H1 (cell line): ENCODE measurements around the gene AMBP. TPM values are rescaled to one million over a fixed set of nuclear protein-coding genes. Genes with fewer than 3 reads are reported as not detected.

Source experiments
- EZH2 ChIP-seq: fragments of 200-600 bp; sonication (generic); IDR thresholded peaks from 2 replicates; pipeline ENCODE4 v1.7.1; 2012; ENCODE audit warnings: low read depth, mild to moderate bottlenecking, moderate library complexity, low read length, inconsistent platforms; ENCODE audit not compliant: severe bottlenecking
- HDAC2 ChIP-seq, 2 experiments: fragments of 300-600 bp in 1 of 2; sonication (generic) in 1 of 2; IDR thresholded peaks; 2 replicates each; pipeline ENCODE4 v1.6.1; 2011 to 2012; ENCODE audit warnings: low read depth in 2 of 2, low read length in 2 of 2, mild to moderate bottlenecking in 2 of 2, moderate library complexity in 2 of 2, borderline replicate concordance in 1 of 2, inconsistent platforms in 1 of 2
- RFX5 ChIP-seq: IDR thresholded peaks from 2 replicates; pipeline ENCODE4 v1.6.1; 2011; ENCODE audit warnings: low read depth, low read length, improper control_type of control experiment, borderline replicate concordance
- SIN3A ChIP-seq, 2 experiments: IDR thresholded peaks in 1 of 2; conservative IDR thresholded peaks in 1 of 2; 2 replicates each; pipeline ENCODE4 v1.6.1; 2011 to 2012; ENCODE audit warnings: low read length in 2 of 2, improper control_type of control experiment in 1 of 2, low read depth in 1 of 2, mild to moderate bottlenecking in 1 of 2
- SP4 ChIP-seq: IDR thresholded peaks from 2 replicates; pipeline ENCODE4 v1.6.1; 2012; ENCODE audit warnings: low read length, inconsistent platforms
- SRF ChIP-seq: IDR thresholded peaks from 2 replicates; pipeline ENCODE4 v1.6.1; 2011; ENCODE audit warnings: mild to moderate bottlenecking, low read depth, low read length, moderate library complexity
- TBP ChIP-seq: IDR thresholded peaks from 2 replicates; pipeline ENCODE4 v1.6.1; 2011; ENCODE audit warnings: low read depth, low read length, improper control_type of control experiment
- TEAD4 ChIP-seq: IDR thresholded peaks from 2 replicates; pipeline ENCODE4 v1.6.1; 2012; ENCODE audit warnings: low read depth, low read length, inconsistent platforms, mixed read lengths
- polyA plus RNA-seq, 7 experiments: library from polyadenylated mRNA; depleted of rRNA in 3 of 7; stranded (reverse) in 5 of 7; unstranded in 2 of 7; fragments of >200 nt in 5 of 7; fragments of 200-250 nt in 2 of 7; gene quantifications; 1 replicate in 5 of 7; 2 replicates in 1 of 7; 4 replicates in 1 of 7; pipeline versions ENCODE4 v1.2.1 to v1.2.3, GENCODE V29; 2011 to 2013; ENCODE audit warnings: missing spikeins in 2 of 7, mixed read lengths in 2 of 7
- total RNA-seq: library from RNA; stranded (reverse); fragmentation: NEBNext Ultra II Directional; extraction: Animal tissue kit (Norgen Biotek cat#: 25700); gene quantifications from 2 replicates; pipeline ENCODE4 v1.2.1, GENCODE V29; 2021

Gene AMBP
- total and polyA plus RNA-seq, 2 of the 8 experiments (the other 6 are each of a cell fraction or from before 2014, with no cell fraction given): 3.0 to 4.0 TPM

DNA sequence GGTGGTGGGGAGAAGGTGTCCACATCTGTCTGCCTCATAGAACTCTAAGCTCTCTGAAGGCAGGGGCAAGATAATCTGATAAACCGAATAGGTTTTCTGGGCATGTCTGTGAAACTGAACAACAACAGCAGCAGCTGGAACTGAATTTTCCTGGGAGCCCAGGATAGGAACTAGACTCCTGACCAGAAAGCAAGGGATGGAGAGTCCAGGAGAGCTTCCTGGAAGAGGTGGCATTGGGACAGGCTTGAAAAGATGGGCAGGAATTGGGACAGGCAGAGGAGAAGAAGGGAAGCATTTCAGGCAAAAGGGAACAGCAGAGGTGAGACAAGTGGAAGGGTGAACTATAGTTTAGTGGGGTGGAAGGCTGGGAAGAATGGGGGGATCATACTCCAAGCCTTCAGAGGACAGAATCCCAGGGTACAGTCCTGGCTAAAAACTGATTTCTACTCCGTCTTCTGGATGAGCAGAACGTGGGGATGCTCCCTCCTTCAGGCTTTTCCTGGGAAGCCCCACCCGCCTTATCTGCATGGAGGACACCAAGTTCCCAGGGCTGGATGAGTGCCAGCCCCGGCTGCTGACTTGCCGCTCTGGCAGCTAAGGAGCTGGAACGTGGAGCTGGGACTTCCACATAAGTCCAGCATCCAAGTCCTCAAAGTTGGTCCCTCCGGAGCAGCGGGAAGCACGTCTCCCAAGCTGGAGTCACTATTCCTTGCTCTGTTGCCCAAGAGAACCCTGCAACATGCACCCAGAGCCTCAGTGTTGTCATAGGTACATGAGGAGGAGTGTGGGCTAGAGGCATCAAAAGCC, 34.9 kb upstream of the AMBP start (continued):
- no peak for TF ChIP-seq HDAC2 (IDR thresholded peaks at IDR 0.05; ENCODE audit: borderline replicate concordance in 1 of 2, low read depth in 2 of 2, low read length in 2 of 2)
- no peak for TF ChIP-seq SRF
- no peak for TF ChIP-seq SIN3A (conservative IDR thresholded peaks at IDR 0.05 in 1 of 2, IDR thresholded peaks at IDR 0.05 in 1 of 2; ENCODE audit: low read depth in 1 of 2, low read length in 2 of 2)
- TF ChIP-seq TBP: no peak
- TF ChIP-seq RFX5: no peak
- TF ChIP-seq EZH2: no peak
- TF ChIP-seq SP4: no peak
- no peak for TF ChIP-seq TEAD4
